ENCODE results near the gene RYR3.

RYR3 gene

GRCh38 chr15:33398555-33398954 is 87.8 kb downstream of the RYR3 start:
- no peaks in the 10 kb centered on the region for H3K27me3 ChIP-seq (ENCODE audit: insufficient read depth, low read depth)
- no peak for TF ChIP-seq CTCF (conservative IDR thresholded peaks at IDR 0.05; ENCODE audit: low read depth, low read length)
- no peaks in the 10 kb centered on the region for H3K4me1 ChIP-seq (ENCODE audit: low read depth, poor library complexity, severe bottlenecking)
- H2AFZ ChIP-seq (ENCODE audit: low read depth), result no peak overlapping the region
- no peak overlapping the region for H3K4me2 ChIP-seq
- H3K4me3 ChIP-seq (IDR thresholded peaks at IDR 0.05; ENCODE audit: insufficient read depth, low read depth, low read length), result no peak overlapping the region
- H3K36me3 ChIP-seq (ENCODE audit: insufficient read depth), result no peaks in the 10 kb centered on the region
- no peaks in the 10 kb centered on the region for H3K79me2 ChIP-seq (ENCODE audit: insufficient read depth, low read depth)
- no peak overlapping the region for H3K27ac ChIP-seq
- no peaks in the 10 kb centered on the region for H4K20me1 ChIP-seq (ENCODE audit: insufficient read depth)
- no peak overlapping the region for H3K9ac ChIP-seq

GRCh38 chr15:33400941-33401340 is 90.2 kb downstream of the RYR3 start:
- TF ChIP-seq CTCF (conservative IDR thresholded peaks at IDR 0.05; ENCODE audit: low read depth, low read length), result no peak
- Histone ChIP-seq H3K27ac (no peak overlapping the region), H3K36me3 (ENCODE audit: insufficient read depth) (no peaks in the 10 kb centered on the region), H3K4me3 (IDR thresholded peaks at IDR 0.05; ENCODE audit: insufficient read depth, low read depth, low read length) (no peak overlapping the region), H3K4me2 (no peak overlapping the region), H3K9ac (no peak overlapping the region), H3K79me2 (ENCODE audit: insufficient read depth, low read depth) (no peaks in the 10 kb centered on the region), H2AFZ (ENCODE audit: low read depth) (no peak overlapping the region), H3K4me1 (ENCODE audit: low read depth, poor library complexity, severe bottlenecking) (no peaks in the 10 kb centered on the region), H3K27me3 (ENCODE audit: insufficient read depth, low read depth) (no peaks in the 10 kb centered on the region), H4K20me1 (ENCODE audit: insufficient read depth) (no peaks in the 10 kb centered on the region)

GRCh38 chr15:33402600-33402999 is 91.8 kb downstream of the RYR3 start:
- Histone ChIP-seq H3K4me2 (no peak overlapping the region), H3K4me1 (ENCODE audit: low read depth, poor library complexity, severe bottlenecking) (no peaks in the 10 kb centered on the region), H3K79me2 (ENCODE audit: insufficient read depth, low read depth) (no peaks in the 10 kb centered on the region), H3K27me3 (ENCODE audit: insufficient read depth, low read depth) (no peaks in the 10 kb centered on the region), H4K20me1 (ENCODE audit: insufficient read depth) (no peaks in the 10 kb centered on the region), H3K9ac (no peak overlapping the region), H3K4me3 (IDR thresholded peaks at IDR 0.05; ENCODE audit: insufficient read depth, low read depth, low read length) (no peak overlapping the region), H2AFZ (ENCODE audit: low read depth) (no peak overlapping the region), H3K27ac (no peak overlapping the region), H3K36me3 (ENCODE audit: insufficient read depth) (no peaks in the 10 kb centered on the region)
- TF ChIP-seq CTCF (conservative IDR thresholded peaks at IDR 0.05; ENCODE audit: low read depth, low read length), result no peak

- no peaks in the 10 kb centered on the region for H3K79me2 ChIP-seq (ENCODE audit: insufficient read depth, low read depth)
Observed at GRCh38 chr15:33405096-33405495, 94.3 kb downstream of the RYR3 start.

More at GRCh38 chr15:33405096-33405495, 94.3 kb downstream of the RYR3 start:
- Histone ChIP-seq H3K4me2 (no peak overlapping the region), H2AFZ (ENCODE audit: low read depth) (no peak overlapping the region), H4K20me1 (ENCODE audit: insufficient read depth) (no peaks in the 10 kb centered on the region), H3K9ac (no peak overlapping the region), H3K27me3 (ENCODE audit: insufficient read depth, low read depth) (no peaks in the 10 kb centered on the region), H3K36me3 (ENCODE audit: insufficient read depth) (no peaks in the 10 kb centered on the region), H3K4me1 (ENCODE audit: low read depth, poor library complexity, severe bottlenecking) (no peaks in the 10 kb centered on the region), H3K4me3 (IDR thresholded peaks at IDR 0.05; ENCODE audit: insufficient read depth, low read depth, low read length) (no peak overlapping the region), H3K27ac (no peak overlapping the region)
- no peak for TF ChIP-seq CTCF (conservative IDR thresholded peaks at IDR 0.05; ENCODE audit: low read depth, low read length)
